Measurements from ENCODE around the gene ZNF280C.

- TF ChIP-seq TARDBP (IDR thresholded peaks at IDR 0.05) (no peak), FOXA1 (IDR thresholded peaks at IDR 0.05) (no peak), SP1 (IDR thresholded peaks at IDR 0.05) (no peak), NFRKB (IDR thresholded peaks at IDR 0.05) (no peak), ELF4 (IDR thresholded peaks at IDR 0.05) (no peak), ZNF384 (IDR thresholded peaks at IDR 0.05) (no peak), BHLHE40 (IDR thresholded peaks at IDR 0.05; ENCODE audit: borderline replicate concordance) (no peak), PKNOX1 (IDR thresholded peaks at IDR 0.05) (no peak), SUZ12 (IDR thresholded peaks at IDR 0.05) (no peak)
Measured at GRCh38 chrX:130224810-130225209, 43.9 kb downstream of the ZNF280C start.
